HepG2 (cell line): ENCODE measurements around the gene DCST2. TPM values are rescaled to one million over a fixed set of nuclear protein-coding genes. Genes with fewer than 3 reads are reported as not detected.
A peak's percentile ranks its signal among the peaks of the same experiment; 100 is the strongest.

Source experiments
- FOXK2 ChIP-seq: fragments of 450-650 bp; IDR thresholded peaks from 2 replicates; pipeline ENCODE4 v1.6.1; 2016
- FOXP1 ChIP-seq, 2 experiments: fragments of 450-650 bp in 1 of 2; IDR thresholded peaks; 2 replicates each; pipeline ENCODE4 v1.6.1; 2017 to 2018; ENCODE audit warnings: antibody characterized with exemption in 1 of 2
- HNF1B ChIP-seq: sonication (generic); formaldehyde crosslinking; IDR thresholded peaks from 2 replicates; pipeline ENCODE4 v1.5.1; 2020; ENCODE audit warnings: mild to moderate bottlenecking, moderate library complexity, missing genetic modification reagents
- HOXA5 ChIP-seq: sonication (generic); formaldehyde crosslinking; IDR thresholded peaks from 2 replicates; pipeline ENCODE4 v1.4.0; 2020; ENCODE audit warnings: missing genetic modification reagents
- KLF11 ChIP-seq: IDR thresholded peaks from 2 replicates; pipeline ENCODE4 v1.6.1; 2016; ENCODE audit warnings: missing compliant biosample characterization
- KMT2A ChIP-seq: sonication (generic); formaldehyde crosslinking; IDR thresholded peaks from 2 replicates; pipeline ENCODE4 v1.4.0; 2020; ENCODE audit warnings: missing genetic modification reagents
- LCORL ChIP-seq, 2 experiments: fragments of 450-650 bp in 1 of 2; sonication (generic) in 1 of 2; formaldehyde crosslinking in 1 of 2; IDR thresholded peaks; 2 replicates each; pipeline versions ENCODE4 v1.5.0 to v1.6.1; 2017 to 2020; ENCODE audit warnings: antibody characterized with exemption in 1 of 2, missing genetic modification reagents in 1 of 2
- MBNL3 ChIP-seq: fragments of 250-450 bp; sonication (Bioruptor Pico); conservative IDR thresholded peaks from 2 replicates; pipeline ENCODE4 v1.8.0; 2022; ENCODE audit warnings: mild to moderate bottlenecking, inconsistent platforms
- MIER2 ChIP-seq: IDR thresholded peaks from 2 replicates; pipeline ENCODE4 v1.6.1; 2016; ENCODE audit warnings: missing biosample characterization, missing genetic modification reagents
- MYC ChIP-seq: sonication (generic); formaldehyde crosslinking; IDR thresholded peaks from 2 replicates; pipeline ENCODE4 v1.9.0; 2021; ENCODE audit warnings: missing genetic modification reagents, borderline replicate concordance
- MYNN ChIP-seq: sonication (generic); formaldehyde crosslinking; IDR thresholded peaks from 2 replicates; pipeline ENCODE4 v1.4.0; 2020; ENCODE audit warnings: mild to moderate bottlenecking, low read depth, missing genetic modification reagents
- NCOA1 ChIP-seq: sonication (generic); formaldehyde crosslinking; IDR thresholded peaks from 2 replicates; pipeline ENCODE4 v1.9.0; 2021; ENCODE audit warnings: missing genetic modification reagents
- PPARG ChIP-seq: conservative IDR thresholded peaks from 2 replicates; pipeline ENCODE4 v1.6.1; 2016; ENCODE audit warnings: missing biosample characterization, missing genetic modification reagents
- SMC3 ChIP-seq: IDR thresholded peaks from 2 replicates; pipeline ENCODE4 v1.6.1; 2011; ENCODE audit warnings: low read length, improper control_type of control experiment
- SPEN ChIP-seq: sonication (generic); formaldehyde crosslinking; IDR thresholded peaks from 2 replicates; pipeline ENCODE4 v1.5.1; 2020; ENCODE audit warnings: low read depth, mild to moderate bottlenecking, missing genetic modification reagents
- THAP11 ChIP-seq: IDR thresholded peaks from 2 replicates; pipeline ENCODE4 v1.6.1; 2016; ENCODE audit warnings: missing biosample characterization, missing genetic modification reagents
- TP53 ChIP-seq: sonication (generic); formaldehyde crosslinking; conservative IDR thresholded peaks from 2 replicates; pipeline ENCODE4 v1.4.0; 2020; ENCODE audit warnings: missing genetic modification reagents
- XRCC5 ChIP-seq: fragments of 200-400 bp; formaldehyde crosslinking; optimal IDR thresholded peaks from 2 replicates; pipeline ENCODE3; 2017; ENCODE audit warnings: mild to moderate bottlenecking, low read length
- ZNF367 ChIP-seq: sonication (generic); formaldehyde crosslinking; IDR thresholded peaks from 2 replicates; pipeline ENCODE4 v1.4.0; 2020; ENCODE audit warnings: missing genetic modification reagents, borderline replicate concordance
- ZNF530 ChIP-seq: sonication (generic); formaldehyde crosslinking; IDR thresholded peaks from 2 replicates; pipeline ENCODE4 v1.5.0; 2020; ENCODE audit warnings: low read depth, mild to moderate bottlenecking, missing genetic modification reagents
- ZNF766 ChIP-seq: sonication (generic); formaldehyde crosslinking; IDR thresholded peaks from 2 replicates; pipeline ENCODE4 v1.5.0; 2020; ENCODE audit warnings: missing genetic modification reagents, borderline replicate concordance
- ZNF768 ChIP-seq: sonication (generic); formaldehyde crosslinking; IDR thresholded peaks from 2 replicates; pipeline ENCODE4 v1.4.0; 2020; ENCODE audit warnings: missing genetic modification reagents
- polyA plus RNA-seq, 8 experiments: library from polyadenylated mRNA; depleted of rRNA in 3 of 8; stranded (reverse) in 7 of 8; unstranded in 1 of 8; fragments of >200 nt; fragmentation: Illumina TruSeq in 4 of 8; extraction: Trizol in 4 of 8; gene quantifications; 2 replicates each; pipeline versions ENCODE4 v1.2.1 to v1.2.3, GENCODE V29; 2011 to 2016; ENCODE audit warnings: low read depth in 4 of 8, missing spikeins in 1 of 8, mixed read lengths in 1 of 8; ENCODE audit not compliant: insufficient read depth in 1 of 8
- total RNA-seq, 5 experiments: library from RNA; depleted of rRNA; stranded (reverse); fragments of >200 nt; fragmentation: Illumina TruSeq; extraction: Trizol; gene quantifications; 2 replicates each; pipeline ENCODE4 v1.2.3, GENCODE V29; 2016; ENCODE audit warnings: low read depth in 1 of 5
- TF ChIP-seq, protein P1 (sequence below): sonication (generic); formaldehyde crosslinking; IDR thresholded peaks from 2 replicates; pipeline ENCODE4 v1.8.1; 2023; ENCODE audit warnings: mild to moderate bottlenecking, missing genetic modification reagents
- TF ChIP-seq, protein P2 (sequence below): sonication (generic); formaldehyde crosslinking; IDR thresholded peaks from 2 replicates; pipeline ENCODE4 v1.4.0; 2020; ENCODE audit warnings: missing genetic modification reagents, mild to moderate bottlenecking, borderline replicate concordance
- TF ChIP-seq, protein P3 (sequence below): sonication (generic); formaldehyde crosslinking; conservative IDR thresholded peaks from 2 replicates; pipeline ENCODE4 v1.4.0; 2020; ENCODE audit warnings: missing genetic modification reagents

Gene DCST2
- total and polyA plus RNA-seq, 2 of the 13 experiments (the other 11 are each of a cell fraction or from before 2014, with no cell fraction given), result 0.74 TPM; not detected in 1

DNA sequence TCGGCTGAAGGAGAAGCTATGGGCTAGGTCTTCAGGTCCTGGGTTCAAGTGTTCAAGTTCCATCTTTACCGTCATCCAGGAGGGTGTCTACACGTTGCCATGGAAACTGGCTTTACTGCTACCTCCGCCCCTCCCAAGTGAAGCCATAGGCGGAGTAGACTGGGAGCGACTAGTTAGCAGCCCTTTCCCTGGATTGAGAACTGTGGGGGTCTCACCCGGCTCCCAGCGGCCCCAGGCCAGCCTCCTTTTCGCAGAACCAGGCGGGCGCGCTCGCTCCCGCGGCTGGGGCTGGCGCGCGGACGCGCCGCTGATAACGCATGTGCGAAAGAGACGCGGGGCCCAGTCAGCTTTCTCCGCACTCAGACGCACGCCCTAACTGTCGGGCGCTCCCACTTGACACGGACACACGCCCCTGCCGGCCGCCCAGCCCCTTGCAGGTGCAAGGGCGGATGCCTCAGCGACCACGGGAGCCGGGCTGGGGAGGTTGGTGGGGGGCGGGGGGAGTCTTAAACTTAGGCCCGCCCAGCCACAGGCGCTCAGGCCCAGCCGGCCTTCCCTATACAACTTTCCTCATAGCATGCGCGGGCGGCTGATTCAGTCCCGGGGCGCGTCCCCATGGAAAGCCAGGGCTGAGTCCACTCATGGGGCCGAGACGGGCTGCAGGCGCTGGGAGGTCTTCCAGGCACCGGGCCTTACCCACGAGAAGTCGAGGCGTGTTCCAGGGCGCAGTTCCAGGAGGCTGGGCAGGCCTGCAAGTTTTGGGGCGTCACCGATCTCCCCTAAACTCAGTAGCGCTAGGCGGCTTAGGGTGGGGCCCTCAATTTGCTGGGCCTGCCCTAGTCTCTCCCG lies 37.4 kb upstream of the DCST2 start (continued):
- TF ChIP-seq SMC3 (no peak), NCOA1 (CRISPR knock-in tag) (no peak), PPARG (CRISPR knock-in tag) (no peak), MYC (CRISPR knock-in tag) (peak; percentile 45; the same call in 1 of the 2 replicates), SPEN (CRISPR knock-in tag) (peak; percentile 53; the same call in 1 of the 2 replicates), ZNF768 (CRISPR knock-in tag) (no peak), THAP11 (CRISPR knock-in tag) (peak; percentile 28; the same call in 1 of the 2 replicates), KMT2A (CRISPR knock-in tag) (no peak), ZNF766 (no peak), KLF11 (no peak), LCORL (IDR thresholded peaks at IDR 0.05) (no peak), LCORL (CRISPR knock-in tag; IDR thresholded peaks at IDR 0.05) (no peak), MIER2 (CRISPR knock-in tag) (no peak), TP53 (CRISPR knock-in tag) (no peak), FOXP1 (IDR thresholded peaks at IDR 0.05) (no peak), FOXP1 (CRISPR knock-in tag; IDR thresholded peaks at IDR 0.05) (no peak), HOXA5 (no peak), MBNL3 (CRISPR knock-in tag) (no peak), FOXK2 (no peak), HNF1B (CRISPR knock-in tag) (peak; percentile 34; the same call in 1 of the 2 replicates), MYNN (CRISPR knock-in tag) (no peak), XRCC5 (peak; percentile 84), ZNF530 (no peak), ZNF367 (CRISPR knock-in tag) (no peak)
- TF ChIP-seq, protein P1, sequence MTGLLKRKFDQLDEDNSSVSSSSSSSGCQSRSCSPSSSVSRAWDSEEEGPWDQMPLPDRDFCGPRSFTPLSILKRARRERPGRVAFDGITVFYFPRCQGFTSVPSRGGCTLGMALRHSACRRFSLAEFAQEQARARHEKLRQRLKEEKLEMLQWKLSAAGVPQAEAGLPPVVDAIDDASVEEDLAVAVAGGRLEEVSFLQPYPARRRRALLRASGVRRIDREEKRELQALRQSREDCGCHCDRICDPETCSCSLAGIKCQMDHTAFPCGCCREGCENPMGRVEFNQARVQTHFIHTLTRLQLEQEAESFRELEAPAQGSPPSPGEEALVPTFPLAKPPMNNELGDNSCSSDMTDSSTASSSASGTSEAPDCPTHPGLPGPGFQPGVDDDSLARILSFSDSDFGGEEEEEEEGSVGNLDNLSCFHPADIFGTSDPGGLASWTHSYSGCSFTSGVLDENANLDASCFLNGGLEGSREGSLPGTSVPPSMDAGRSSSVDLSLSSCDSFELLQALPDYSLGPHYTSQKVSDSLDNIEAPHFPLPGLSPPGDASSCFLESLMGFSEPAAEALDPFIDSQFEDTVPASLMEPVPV (CRISPR knock-in tag), result no peak
- TF ChIP-seq, protein P2, sequence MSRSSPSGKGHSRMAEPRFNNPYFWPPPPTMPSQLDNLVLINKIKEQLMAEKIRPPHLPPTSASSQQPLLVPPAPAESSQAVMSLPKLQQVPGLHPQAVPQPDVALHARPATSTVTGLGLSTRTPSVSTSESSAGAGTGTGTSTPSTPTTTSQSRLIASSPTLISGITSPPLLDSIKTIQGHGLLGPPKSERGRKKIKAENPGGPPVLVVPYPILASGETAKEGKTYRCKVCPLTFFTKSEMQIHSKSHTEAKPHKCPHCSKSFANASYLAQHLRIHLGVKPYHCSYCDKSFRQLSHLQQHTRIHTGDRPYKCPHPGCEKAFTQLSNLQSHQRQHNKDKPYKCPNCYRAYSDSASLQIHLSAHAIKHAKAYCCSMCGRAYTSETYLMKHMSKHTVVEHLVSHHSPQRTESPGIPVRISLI, result no peak
- TF ChIP-seq, protein P3, sequence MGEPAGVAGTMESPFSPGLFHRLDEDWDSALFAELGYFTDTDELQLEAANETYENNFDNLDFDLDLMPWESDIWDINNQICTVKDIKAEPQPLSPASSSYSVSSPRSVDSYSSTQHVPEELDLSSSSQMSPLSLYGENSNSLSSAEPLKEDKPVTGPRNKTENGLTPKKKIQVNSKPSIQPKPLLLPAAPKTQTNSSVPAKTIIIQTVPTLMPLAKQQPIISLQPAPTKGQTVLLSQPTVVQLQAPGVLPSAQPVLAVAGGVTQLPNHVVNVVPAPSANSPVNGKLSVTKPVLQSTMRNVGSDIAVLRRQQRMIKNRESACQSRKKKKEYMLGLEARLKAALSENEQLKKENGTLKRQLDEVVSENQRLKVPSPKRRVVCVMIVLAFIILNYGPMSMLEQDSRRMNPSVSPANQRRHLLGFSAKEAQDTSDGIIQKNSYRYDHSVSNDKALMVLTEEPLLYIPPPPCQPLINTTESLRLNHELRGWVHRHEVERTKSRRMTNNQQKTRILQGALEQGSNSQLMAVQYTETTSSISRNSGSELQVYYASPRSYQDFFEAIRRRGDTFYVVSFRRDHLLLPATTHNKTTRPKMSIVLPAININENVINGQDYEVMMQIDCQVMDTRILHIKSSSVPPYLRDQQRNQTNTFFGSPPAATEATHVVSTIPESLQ (CRISPR knock-in tag), result no peak
